ENCODE data around the gene SLC2A5.

DNA sequence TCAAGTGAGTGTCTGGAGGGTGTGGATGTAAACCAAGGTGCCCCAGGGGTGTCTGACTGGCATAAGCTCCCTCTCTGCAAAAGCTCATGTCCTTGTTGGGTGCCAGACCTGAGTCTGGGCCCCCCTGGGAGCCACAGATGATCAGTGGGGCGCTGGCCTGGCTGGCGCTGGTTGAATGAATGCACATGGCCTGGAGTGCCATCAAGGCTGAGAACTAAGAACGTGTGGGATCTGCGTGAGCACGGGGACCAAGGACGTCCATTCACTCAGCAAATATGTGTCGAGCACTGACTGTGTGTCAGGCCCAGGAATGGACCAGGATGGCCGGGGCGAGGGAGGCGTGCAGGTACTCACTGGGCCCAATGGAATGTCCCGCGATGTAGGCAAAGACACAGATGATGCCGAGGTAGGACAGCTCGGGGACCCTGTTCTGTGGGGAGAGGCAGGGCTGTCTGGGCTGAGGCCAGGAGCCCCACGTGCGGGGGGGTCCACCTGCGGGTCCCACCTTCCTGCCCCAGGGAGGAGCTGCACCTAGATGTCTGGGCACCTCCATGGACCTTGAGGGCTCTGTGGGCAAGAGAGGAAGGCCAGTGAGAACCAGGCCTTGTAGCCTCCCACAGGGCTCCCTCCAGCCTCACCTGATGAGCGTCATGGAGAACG lies 62.3 kb downstream of the SLC2A5 start:
- TF ChIP-seq, protein P1, sequence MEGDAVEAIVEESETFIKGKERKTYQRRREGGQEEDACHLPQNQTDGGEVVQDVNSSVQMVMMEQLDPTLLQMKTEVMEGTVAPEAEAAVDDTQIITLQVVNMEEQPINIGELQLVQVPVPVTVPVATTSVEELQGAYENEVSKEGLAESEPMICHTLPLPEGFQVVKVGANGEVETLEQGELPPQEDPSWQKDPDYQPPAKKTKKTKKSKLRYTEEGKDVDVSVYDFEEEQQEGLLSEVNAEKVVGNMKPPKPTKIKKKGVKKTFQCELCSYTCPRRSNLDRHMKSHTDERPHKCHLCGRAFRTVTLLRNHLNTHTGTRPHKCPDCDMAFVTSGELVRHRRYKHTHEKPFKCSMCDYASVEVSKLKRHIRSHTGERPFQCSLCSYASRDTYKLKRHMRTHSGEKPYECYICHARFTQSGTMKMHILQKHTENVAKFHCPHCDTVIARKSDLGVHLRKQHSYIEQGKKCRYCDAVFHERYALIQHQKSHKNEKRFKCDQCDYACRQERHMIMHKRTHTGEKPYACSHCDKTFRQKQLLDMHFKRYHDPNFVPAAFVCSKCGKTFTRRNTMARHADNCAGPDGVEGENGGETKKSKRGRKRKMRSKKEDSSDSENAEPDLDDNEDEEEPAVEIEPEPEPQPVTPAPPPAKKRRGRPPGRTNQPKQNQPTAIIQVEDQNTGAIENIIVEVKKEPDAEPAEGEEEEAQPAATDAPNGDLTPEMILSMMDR (IDR thresholded peaks at IDR 0.05; ENCODE audit: low read depth, low read length, poor library complexity, severe bottlenecking) = no peak
- TF ChIP-seq EZH2phosphoT487 (IDR thresholded peaks at IDR 0.05; ENCODE audit: borderline replicate concordance, low read length) = no peak

All from DOHH2 (cell line).